K562 (cell line): ENCODE measurements around the gene MYO9A. TPM values are rescaled to one million over a fixed set of nuclear protein-coding genes. Genes with fewer than 3 reads are reported as not detected.

Experiments
- ASH1L ChIP-seq: fragments of 450-650 bp; IDR thresholded peaks from 2 replicates; pipeline ENCODE4 v1.6.1; 2018; ENCODE audit warnings: borderline replicate concordance, mild to moderate bottlenecking, low read depth; ENCODE audit not compliant: partially characterized antibody
- CREM ChIP-seq: IDR thresholded peaks from 2 replicates; pipeline ENCODE4 v1.6.1; 2014; ENCODE audit warnings: antibody characterized with exemption, low read depth
- DDX20 ChIP-seq: fragments of 450-650 bp; IDR thresholded peaks from 2 replicates; pipeline ENCODE4 v1.6.1; 2016; ENCODE audit warnings: missing genetic modification characterization, low read depth, mild to moderate bottlenecking, missing compliant biosample characterization, moderate library complexity
- E2F3 ChIP-seq: fragments of 250-450 bp; sonication (Bioruptor Pico); IDR thresholded peaks from 2 replicates; pipeline ENCODE4 v1.4.0; 2020; ENCODE audit warnings: mild to moderate bottlenecking
- EZH2 ChIP-seq: IDR thresholded peaks from 2 replicates; pipeline ENCODE4 v1.6.1; 2012; ENCODE audit warnings: low read depth, mild to moderate bottlenecking, inconsistent platforms, low read length, borderline replicate concordance
- GTF2F1 ChIP-seq: IDR thresholded peaks from 2 replicates; pipeline ENCODE4 v1.6.1; 2011; ENCODE audit warnings: low read depth, low read length, improper control_type of control experiment
- HMG20B ChIP-seq: fragments of 250-450 bp; sonication (Bioruptor Pico); IDR thresholded peaks from 2 replicates; pipeline ENCODE4 v1.5.0; 2021; ENCODE audit warnings: mild to moderate bottlenecking
- KAT7 ChIP-seq: sonication (generic); formaldehyde crosslinking; IDR thresholded peaks from 2 replicates; pipeline ENCODE4 v1.8.0; 2022; ENCODE audit warnings: missing genetic modification reagents, mild to moderate bottlenecking, borderline replicate concordance
- KDM5B ChIP-seq: fragments of 200-600 bp; sonication (generic); IDR thresholded peaks from 2 replicates; pipeline ENCODE4 v1.6.1; 2012; ENCODE audit warnings: low read depth, mild to moderate bottlenecking, moderate library complexity, low read length, control low read depth, inconsistent platforms; ENCODE audit not compliant: insufficient replicate concordance
- MEF2D ChIP-seq: conservative IDR thresholded peaks from 2 replicates; pipeline ENCODE4 v1.6.1; 2016; ENCODE audit warnings: low read depth, missing genetic modification characterization, missing compliant biosample characterization
- PTTG1 ChIP-seq: fragments of 450-650 bp; IDR thresholded peaks from 2 replicates; pipeline ENCODE4 v1.6.1; 2016; ENCODE audit warnings: low read depth, mild to moderate bottlenecking, missing genetic modification characterization, missing compliant biosample characterization
- TAF15 ChIP-seq: fragments of 200-400 bp; formaldehyde crosslinking; IDR thresholded peaks from 2 replicates; pipeline ENCODE4 v1.6.1; 2017; ENCODE audit warnings: mild to moderate bottlenecking, low read depth, low read length, moderate library complexity
- U2AF2 ChIP-seq: fragments of 200-400 bp; formaldehyde crosslinking; optimal IDR thresholded peaks from 2 replicates; pipeline ENCODE3; 2017; ENCODE audit warnings: low read depth, mild to moderate bottlenecking, low read length
- ZC3H11A ChIP-seq: IDR thresholded peaks from 2 replicates; pipeline ENCODE4 v1.6.1; 2012; ENCODE audit warnings: low read depth, low read length, improper control_type of control experiment
- ZNF197 ChIP-seq: fragments of 200-800 bp; sonication (Bioruptor generic); IDR thresholded peaks from 2 replicates; pipeline ENCODE4 v1.6.1; 2016; ENCODE audit warnings: low read depth, missing genetic modification characterization, missing compliant biosample characterization
- ZNF253 ChIP-seq: fragments of 250-450 bp; sonication (Bioruptor Pico); conservative IDR thresholded peaks from 2 replicates; pipeline ENCODE4 v1.6.1; 2021; ENCODE audit warnings: mild to moderate bottlenecking
- polyA plus RNA-seq, 8 experiments: library from polyadenylated mRNA; depleted of rRNA in 4 of 8; stranded (reverse) in 5 of 8; unstranded in 3 of 8; fragments of >200 nt; fragmentation: Nextera tagmentation in 2 of 8; fragmentation: Illumina TruSeq in 1 of 8; extraction: Ambion mirVana in 2 of 8; extraction: Trizol in 1 of 8; gene quantifications; 2 replicates each; pipeline versions ENCODE4 v1.2.1 to v1.2.3, GENCODE V29; 2011 to 2014; ENCODE audit warnings: inconsistent platforms in 1 of 8, missing spikeins in 1 of 8
- total RNA-seq, 7 experiments: library from RNA; depleted of rRNA in 6 of 7; stranded (reverse); fragments of >200 nt in 6 of 7; fragmentation: Illumina TruSeq in 2 of 7; extraction: Trizol in 2 of 7; gene quantifications; 2 replicates each; pipeline versions ENCODE4 v1.2.1 to v1.2.3, GENCODE V29; 2011 to 2021; ENCODE audit warnings: low replicate concordance in 1 of 7
- TF ChIP-seq, protein P1 (sequence below): fragments of 450-650 bp; IDR thresholded peaks from 2 replicates; pipeline ENCODE4 v1.6.1; 2017; ENCODE audit warnings: antibody characterized with exemption, mild to moderate bottlenecking
- TF ChIP-seq, protein P2 (sequence below): fragments of 450-650 bp; conservative IDR thresholded peaks from 2 replicates; pipeline ENCODE4 v1.6.1; 2016; ENCODE audit warnings: missing genetic modification characterization, low read depth, mild to moderate bottlenecking, missing compliant biosample characterization, moderate library complexity
- TF ChIP-seq, protein P3 (sequence below): sonication (generic); IDR thresholded peaks from 2 replicates; pipeline ENCODE4 v1.6.1; 2016
- TF ChIP-seq, protein P4 (sequence below): fragments of 450-650 bp; IDR thresholded peaks from 2 replicates; pipeline ENCODE4 v1.7.1; 2018; ENCODE audit warnings: mild to moderate bottlenecking, low read depth; ENCODE audit not compliant: partially characterized antibody

The MYO9A gene
- total and polyA plus RNA-seq, 9 of the 15 experiments (the other 6 are each of a cell fraction or from before 2014, with no cell fraction given) = 1.9 to 15.4 (median 5.8) TPM

DNA sequence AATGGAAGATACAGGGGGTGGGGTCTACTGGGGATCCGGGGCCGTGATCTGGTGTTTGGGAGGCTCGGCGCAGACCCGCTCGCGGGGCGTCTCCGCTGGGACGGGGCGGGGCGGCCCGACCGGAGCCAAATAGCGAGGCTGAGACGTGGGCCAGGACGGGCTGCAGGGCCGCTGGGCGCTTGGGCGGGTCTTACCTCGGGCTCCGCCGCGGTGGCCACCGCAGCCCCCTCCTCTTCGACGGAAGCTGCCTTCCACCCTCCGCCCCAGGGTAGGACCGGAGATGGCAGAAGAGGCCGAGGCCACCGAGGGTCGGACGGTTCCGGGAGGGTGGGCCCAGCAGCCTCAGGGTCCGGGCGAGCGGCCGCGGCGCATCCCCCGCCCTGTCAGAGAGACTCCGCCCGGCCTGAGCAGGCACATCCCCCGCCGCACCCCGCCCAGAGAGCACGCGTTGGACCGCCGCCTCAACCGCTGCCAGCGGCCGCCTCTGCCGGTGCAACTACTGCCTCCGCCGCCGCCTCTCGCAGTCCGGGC lies 399 bp downstream of the MYO9A start (continued):
- TF ChIP-seq ZNF197 (CRISPR knock-in tag) = no peak
- no peak for TF ChIP-seq CREM
- TF ChIP-seq TAF15 = no peak
- TF ChIP-seq GTF2F1 = no peak
- TF ChIP-seq EZH2 = no peak
- TF ChIP-seq MEF2D = no peak
- TF ChIP-seq, protein P1, sequence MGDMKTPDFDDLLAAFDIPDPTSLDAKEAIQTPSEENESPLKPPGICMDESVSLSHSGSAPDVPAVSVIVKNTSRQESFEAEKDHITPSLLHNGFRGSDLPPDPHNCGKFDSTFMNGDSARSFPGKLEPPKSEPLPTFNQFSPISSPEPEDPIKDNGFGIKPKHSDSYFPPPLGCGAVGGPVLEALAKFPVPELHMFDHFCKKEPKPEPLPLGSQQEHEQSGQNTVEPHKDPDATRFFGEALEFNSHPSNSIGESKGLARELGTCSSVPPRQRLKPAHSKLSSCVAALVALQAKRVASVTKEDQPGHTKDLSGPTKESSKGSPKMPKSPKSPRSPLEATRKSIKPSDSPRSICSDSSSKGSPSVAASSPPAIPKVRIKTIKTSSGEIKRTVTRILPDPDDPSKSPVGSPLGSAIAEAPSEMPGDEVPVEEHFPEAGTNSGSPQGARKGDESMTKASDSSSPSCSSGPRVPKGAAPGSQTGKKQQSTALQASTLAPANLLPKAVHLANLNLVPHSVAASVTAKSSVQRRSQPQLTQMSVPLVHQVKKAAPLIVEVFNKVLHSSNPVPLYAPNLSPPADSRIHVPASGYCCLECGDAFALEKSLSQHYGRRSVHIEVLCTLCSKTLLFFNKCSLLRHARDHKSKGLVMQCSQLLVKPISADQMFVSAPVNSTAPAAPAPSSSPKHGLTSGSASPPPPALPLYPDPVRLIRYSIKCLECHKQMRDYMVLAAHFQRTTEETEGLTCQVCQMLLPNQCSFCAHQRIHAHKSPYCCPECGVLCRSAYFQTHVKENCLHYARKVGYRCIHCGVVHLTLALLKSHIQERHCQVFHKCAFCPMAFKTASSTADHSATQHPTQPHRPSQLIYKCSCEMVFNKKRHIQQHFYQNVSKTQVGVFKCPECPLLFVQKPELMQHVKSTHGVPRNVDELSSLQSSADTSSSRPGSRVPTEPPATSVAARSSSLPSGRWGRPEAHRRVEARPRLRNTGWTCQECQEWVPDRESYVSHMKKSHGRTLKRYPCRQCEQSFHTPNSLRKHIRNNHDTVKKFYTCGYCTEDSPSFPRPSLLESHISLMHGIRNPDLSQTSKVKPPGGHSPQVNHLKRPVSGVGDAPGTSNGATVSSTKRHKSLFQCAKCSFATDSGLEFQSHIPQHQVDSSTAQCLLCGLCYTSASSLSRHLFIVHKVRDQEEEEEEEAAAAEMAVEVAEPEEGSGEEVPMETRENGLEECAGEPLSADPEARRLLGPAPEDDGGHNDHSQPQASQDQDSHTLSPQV = no peak
- TF ChIP-seq ZC3H11A = no peak
- no peak for TF ChIP-seq E2F3
- TF ChIP-seq ASH1L = no peak
- TF ChIP-seq ZNF253 (CRISPR knock-in tag) = no peak
- TF ChIP-seq, protein P2, sequence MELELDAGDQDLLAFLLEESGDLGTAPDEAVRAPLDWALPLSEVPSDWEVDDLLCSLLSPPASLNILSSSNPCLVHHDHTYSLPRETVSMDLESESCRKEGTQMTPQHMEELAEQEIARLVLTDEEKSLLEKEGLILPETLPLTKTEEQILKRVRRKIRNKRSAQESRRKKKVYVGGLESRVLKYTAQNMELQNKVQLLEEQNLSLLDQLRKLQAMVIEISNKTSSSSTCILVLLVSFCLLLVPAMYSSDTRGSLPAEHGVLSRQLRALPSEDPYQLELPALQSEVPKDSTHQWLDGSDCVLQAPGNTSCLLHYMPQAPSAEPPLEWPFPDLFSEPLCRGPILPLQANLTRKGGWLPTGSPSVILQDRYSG (tag) = no peak
- no peak for TF ChIP-seq KAT7 (CRISPR knock-in tag)
- no peak for TF ChIP-seq U2AF2
- TF ChIP-seq, protein P3, sequence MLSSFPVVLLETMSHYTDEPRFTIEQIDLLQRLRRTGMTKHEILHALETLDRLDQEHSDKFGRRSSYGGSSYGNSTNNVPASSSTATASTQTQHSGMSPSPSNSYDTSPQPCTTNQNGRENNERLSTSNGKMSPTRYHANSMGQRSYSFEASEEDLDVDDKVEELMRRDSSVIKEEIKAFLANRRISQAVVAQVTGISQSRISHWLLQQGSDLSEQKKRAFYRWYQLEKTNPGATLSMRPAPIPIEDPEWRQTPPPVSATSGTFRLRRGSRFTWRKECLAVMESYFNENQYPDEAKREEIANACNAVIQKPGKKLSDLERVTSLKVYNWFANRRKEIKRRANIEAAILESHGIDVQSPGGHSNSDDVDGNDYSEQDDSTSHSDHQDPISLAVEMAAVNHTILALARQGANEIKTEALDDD = no peak
- no peak for TF ChIP-seq DDX20
- TF ChIP-seq KDM5B = peak; percentile 50
- TF ChIP-seq PTTG1 (tag) = no peak
- TF ChIP-seq, protein P4, sequence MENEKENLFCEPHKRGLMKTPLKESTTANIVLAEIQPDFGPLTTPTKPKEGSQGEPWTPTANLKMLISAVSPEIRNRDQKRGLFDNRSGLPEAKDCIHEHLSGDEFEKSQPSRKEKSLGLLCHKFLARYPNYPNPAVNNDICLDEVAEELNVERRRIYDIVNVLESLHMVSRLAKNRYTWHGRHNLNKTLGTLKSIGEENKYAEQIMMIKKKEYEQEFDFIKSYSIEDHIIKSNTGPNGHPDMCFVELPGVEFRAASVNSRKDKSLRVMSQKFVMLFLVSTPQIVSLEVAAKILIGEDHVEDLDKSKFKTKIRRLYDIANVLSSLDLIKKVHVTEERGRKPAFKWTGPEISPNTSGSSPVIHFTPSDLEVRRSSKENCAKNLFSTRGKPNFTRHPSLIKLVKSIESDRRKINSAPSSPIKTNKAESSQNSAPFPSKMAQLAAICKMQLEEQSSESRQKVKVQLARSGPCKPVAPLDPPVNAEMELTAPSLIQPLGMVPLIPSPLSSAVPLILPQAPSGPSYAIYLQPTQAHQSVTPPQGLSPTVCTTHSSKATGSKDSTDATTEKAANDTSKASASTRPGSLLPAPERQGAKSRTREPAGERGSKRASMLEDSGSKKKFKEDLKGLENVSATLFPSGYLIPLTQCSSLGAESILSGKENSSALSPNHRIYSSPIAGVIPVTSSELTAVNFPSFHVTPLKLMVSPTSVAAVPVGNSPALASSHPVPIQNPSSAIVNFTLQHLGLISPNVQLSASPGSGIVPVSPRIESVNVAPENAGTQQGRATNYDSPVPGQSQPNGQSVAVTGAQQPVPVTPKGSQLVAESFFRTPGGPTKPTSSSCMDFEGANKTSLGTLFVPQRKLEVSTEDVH = no peak
- no peak for TF ChIP-seq HMG20B
